ENCODE data around the gene PRPF38B.

GRCh38 chr1:108701176-108701849, 9.2 kb downstream of the PRPF38B start:
- TF ChIP-seq CTCF (IDR thresholded peaks at IDR 0.05) (no peak), POLR2AphosphoS5 (IDR thresholded peaks at IDR 0.05) (no peak), POLR2A (IDR thresholded peaks at IDR 0.05) (no peak)
